HFF-Myc (cell line): Measurements from ENCODE around the gene SIGMAR1.
A peak's percentile ranks its signal among the peaks of the same experiment; 100 is the strongest.

Experiments used
- DNase-seq: peaks from one replicate; pipeline ENCODE4 v3.0.0-alpha.2; 2011; ENCODE audit warnings: low read depth; ENCODE audit errors: extremely low read depth
- H3K4me3 ChIP-seq: replicated peaks from 2 replicates; pipeline ENCODE4 v1.5.1; 2011; ENCODE audit warnings: low read depth, mild to moderate bottlenecking, control low read depth, low read length
- TF ChIP-seq, protein P1 (sequence below): IDR thresholded peaks from 2 replicates; pipeline ENCODE4 v1.5.1; 2012; ENCODE audit warnings: mild to moderate bottlenecking, low read depth, low read length, control low read depth; ENCODE audit errors: missing control alignments

The SIGMAR1 gene

DNA sequence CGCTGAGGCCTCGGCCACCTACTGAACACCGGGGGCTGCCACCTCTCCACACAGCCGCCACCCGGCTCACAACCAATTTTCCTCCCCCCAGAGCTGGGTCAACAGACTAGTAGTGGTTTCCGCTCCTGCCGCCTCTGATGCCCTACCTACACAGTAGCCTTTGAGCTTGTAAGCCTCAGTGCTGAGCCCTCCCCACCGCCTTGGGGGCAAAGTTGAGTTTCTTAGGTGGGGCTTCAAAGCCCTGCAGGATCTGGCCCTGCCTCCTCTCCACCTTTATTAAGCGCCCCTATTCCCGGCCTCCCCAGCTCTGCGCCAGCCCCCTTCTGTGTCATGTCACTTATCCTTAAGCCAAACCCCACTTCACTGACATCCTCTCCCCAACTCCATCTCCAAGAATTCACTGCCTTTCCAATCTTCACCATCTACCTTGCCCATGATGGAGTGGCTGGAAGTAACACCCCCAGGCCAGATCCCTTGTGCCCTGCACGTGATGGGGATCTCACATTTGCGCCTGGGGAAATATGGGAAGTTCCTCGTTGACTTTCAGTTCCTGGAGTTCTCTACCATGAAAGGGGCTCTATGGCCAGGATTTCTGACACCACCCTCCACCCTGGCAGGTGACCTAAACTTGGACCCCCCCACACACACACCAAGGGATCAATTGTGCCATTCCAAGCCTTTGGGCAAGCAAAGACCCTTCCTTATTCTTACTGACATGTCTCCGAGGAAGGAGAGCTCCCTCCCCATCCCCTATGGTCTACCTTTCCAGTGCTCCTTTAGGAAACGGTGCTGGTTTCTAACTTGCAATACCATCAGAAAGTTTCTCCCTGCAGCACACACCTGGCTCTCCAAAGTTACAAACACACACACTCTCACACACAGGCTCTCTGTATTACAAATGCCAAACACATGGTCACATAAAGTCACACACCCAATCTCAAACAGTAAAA lies 45.4 kb downstream of the SIGMAR1 start:
- no peak overlapping the region for H3K4me3 ChIP-seq
- no peak for DNase-seq
- TF ChIP-seq, protein P1, sequence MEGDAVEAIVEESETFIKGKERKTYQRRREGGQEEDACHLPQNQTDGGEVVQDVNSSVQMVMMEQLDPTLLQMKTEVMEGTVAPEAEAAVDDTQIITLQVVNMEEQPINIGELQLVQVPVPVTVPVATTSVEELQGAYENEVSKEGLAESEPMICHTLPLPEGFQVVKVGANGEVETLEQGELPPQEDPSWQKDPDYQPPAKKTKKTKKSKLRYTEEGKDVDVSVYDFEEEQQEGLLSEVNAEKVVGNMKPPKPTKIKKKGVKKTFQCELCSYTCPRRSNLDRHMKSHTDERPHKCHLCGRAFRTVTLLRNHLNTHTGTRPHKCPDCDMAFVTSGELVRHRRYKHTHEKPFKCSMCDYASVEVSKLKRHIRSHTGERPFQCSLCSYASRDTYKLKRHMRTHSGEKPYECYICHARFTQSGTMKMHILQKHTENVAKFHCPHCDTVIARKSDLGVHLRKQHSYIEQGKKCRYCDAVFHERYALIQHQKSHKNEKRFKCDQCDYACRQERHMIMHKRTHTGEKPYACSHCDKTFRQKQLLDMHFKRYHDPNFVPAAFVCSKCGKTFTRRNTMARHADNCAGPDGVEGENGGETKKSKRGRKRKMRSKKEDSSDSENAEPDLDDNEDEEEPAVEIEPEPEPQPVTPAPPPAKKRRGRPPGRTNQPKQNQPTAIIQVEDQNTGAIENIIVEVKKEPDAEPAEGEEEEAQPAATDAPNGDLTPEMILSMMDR = no peak

DNA sequence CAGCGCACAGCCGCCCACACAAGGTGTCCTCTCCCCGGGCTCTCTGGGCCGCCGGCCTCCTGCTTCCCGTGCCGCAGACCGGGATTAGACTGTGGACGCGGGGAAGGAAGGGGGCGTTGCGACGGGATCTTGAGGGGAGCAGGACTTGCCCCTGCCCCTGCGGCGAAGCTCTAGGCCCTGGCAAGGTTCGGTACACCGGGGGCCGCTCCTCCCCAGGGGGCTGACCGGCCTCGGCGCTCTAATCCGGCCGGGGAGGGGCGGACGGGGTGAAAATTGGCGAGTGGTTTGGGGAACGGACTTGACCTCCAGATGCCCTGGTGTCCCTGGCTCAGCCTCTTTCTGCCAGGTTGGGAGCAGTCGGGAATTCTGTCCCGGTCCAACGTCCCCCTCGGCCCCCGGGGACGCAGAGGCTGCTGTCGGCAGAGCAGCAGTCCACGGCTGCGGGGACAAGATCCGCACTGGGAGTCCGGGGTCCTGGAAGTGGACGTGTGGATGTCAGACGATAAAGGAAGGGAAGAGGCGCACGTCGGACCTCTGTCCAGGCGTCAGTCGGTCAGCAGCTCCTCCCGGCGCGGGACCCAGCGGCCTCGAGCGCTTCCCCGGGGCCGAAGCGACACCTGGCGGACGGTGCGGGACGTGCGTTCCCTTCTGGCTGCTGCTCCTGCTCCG lies 46.2 kb downstream of the SIGMAR1 start:
- TF ChIP-seq, protein P1 = peak; percentile 89
- no peak for DNase-seq
- H3K4me3 ChIP-seq = no peak overlapping the region

DNA sequence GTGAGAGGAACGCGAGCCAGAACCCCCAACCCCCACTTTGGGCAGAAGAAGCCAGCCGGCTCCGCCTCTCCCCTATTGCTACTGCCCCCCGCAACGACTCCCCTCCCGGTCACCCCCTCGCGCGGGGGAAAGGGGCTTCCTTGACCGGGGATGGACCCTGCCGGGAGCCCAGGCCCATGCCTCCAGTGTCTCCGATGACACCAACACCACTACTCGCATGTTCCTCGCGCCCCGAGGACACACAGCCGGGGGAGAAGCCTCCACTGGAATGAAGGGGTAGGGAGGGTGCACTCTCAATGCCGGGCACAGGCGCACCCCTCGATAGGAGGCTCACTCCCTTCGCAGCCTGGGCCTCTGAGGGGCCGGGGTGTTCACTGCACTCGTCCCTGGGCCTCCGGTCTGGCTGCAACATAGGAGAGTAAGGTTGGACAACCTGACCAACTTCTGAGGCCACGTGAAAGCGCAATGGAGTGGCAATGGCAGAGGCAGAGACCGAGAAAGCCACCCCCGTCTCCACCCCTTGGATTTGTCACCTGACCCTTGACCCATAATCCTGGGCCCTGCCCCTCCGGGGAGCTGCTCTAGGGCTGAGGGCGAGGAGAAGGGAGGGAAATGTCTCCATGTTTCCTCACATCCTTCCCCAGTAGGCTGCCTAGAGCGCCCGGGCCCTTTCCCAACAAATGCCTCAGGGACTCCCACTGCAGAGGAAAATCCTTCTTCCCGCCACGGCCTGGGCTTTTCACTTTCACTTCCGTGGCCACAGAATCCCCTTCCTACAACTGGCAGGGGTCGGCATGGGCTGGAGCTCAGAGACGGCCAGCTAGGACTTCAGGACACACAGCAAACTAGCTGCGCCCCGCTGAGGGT lies 47.0 kb downstream of the SIGMAR1 start:
- TF ChIP-seq, protein P1 = no peak
- DNase-seq = no peak
- no peak overlapping the region for H3K4me3 ChIP-seq

GRCh38 chr9:34589636-34590380 lies 47.8 kb downstream of the SIGMAR1 start, which contains the start of gene CNTFR:
Gene CNTFR, minus strand, starts transcription at chr9:34589724. Its CDS starts 20,743 bp downstream, at chr9:34568981.
- no peak within 1 kb of the TSS for H3K4me3 ChIP-seq
- TF ChIP-seq, protein P1 = no peak
- DNase-seq = no peak

- DNase-seq = no peak
- TF ChIP-seq, protein P1 = no peak
- H3K4me3 ChIP-seq = no peak overlapping the region
Observed at GRCh38 chr9:34588671-34589635, 48.6 kb downstream of the SIGMAR1 start.
